IMR-90 (cell line): ENCODE measurements around the gene NPL. TPM values are rescaled to one million over a fixed set of nuclear protein-coding genes. Genes with fewer than 3 reads are reported as not detected.
A peak's percentile ranks its signal among the peaks of the same experiment; 100 is the strongest.

Source experiments
- ATAC-seq: fragments of 200-7000 bp; cut with Tn5 transposase; 2 replicates; pipeline ENCODE4 v1.9.1; 2020; ENCODE audit warnings: low read depth, mild to moderate bottlenecking, moderate library complexity
- BruUV-seq: library from RNA; stranded (reverse); fragments of 400-500 nt; replicated peaks from 2 replicates; lab custom pipeline; 2021; lab: Mats Ljungman, UMichigan
- CTCF ChIA-PET: fragments of 300-600 bp; formaldehyde crosslinking; extraction: SDS; loops from one replicate; lab custom pipeline; 2021; ENCODE audit warnings: antibody characterized with exemption; lab: Yijun Ruan, JAX
- POLR2A ChIA-PET: fragments of 300-600 bp; sonication (Branson Sonifier 250); formaldehyde crosslinking; loops from one replicate; lab custom pipeline; 2022; ENCODE audit warnings: antibody characterized with exemption; ENCODE audit not compliant: unreplicated experiment; lab: Charles Lee
- DNase-seq: peaks from one replicate; pipeline ENCODE4 v3.0.0; 2013
- H2AFZ ChIP-seq: replicated peaks from 2 replicates; pipeline ENCODE3; 2013; ENCODE audit warnings: low read length, mild to moderate bottlenecking; ENCODE audit not compliant: poor library complexity
- H2AK5ac ChIP-seq: 2 replicates; pipeline ENCODE4 v1.6.1; 2013; ENCODE audit warnings: low read depth, low read length, inconsistent platforms
- H2AK9ac ChIP-seq: replicated peaks from 2 replicates; pipeline ENCODE3; 2013; ENCODE audit warnings: mild to moderate bottlenecking, low read depth, low read length, moderate library complexity; ENCODE audit not compliant: poor library complexity
- H2BK120ac ChIP-seq: 2 replicates; pipeline ENCODE4 v1.6.1; 2013; ENCODE audit warnings: low read depth, low read length, inconsistent platforms
- H2BK15ac ChIP-seq: 3 replicates; pipeline ENCODE4 v1.6.1; 2013; ENCODE audit warnings: low read depth, low read length, inconsistent platforms
- H2BK20ac ChIP-seq: 2 replicates; pipeline ENCODE4 v1.6.1; 2013; ENCODE audit warnings: low read depth, mild to moderate bottlenecking, inconsistent platforms, low read length, moderate library complexity
- H2BK5ac ChIP-seq: 2 replicates; pipeline ENCODE4 v1.6.1; 2013; ENCODE audit warnings: mild to moderate bottlenecking, low read depth, low read length, inconsistent platforms; ENCODE audit not compliant: poor library complexity, severe bottlenecking
- H3K14ac ChIP-seq: replicated peaks from 2 replicates; pipeline ENCODE4 v1.6.1; 2013; ENCODE audit warnings: low read depth, low read length, inconsistent platforms
- H3K18ac ChIP-seq: 2 replicates; pipeline ENCODE4 v1.6.1; 2013; ENCODE audit warnings: low read depth, low read length, control low read depth
- H3K23ac ChIP-seq: 2 replicates; pipeline ENCODE4 v1.6.1; 2013; ENCODE audit warnings: low read depth, low read length, inconsistent platforms
- H3K27ac ChIP-seq: 2 replicates; pipeline ENCODE4 v1.5.1; 2013; ENCODE audit warnings: mild to moderate bottlenecking, control low read depth, low read length; ENCODE audit not compliant: insufficient read depth
- H3K27me3 ChIP-seq: 2 replicates; pipeline ENCODE4 v1.6.1; 2013; ENCODE audit warnings: low read length; ENCODE audit not compliant: control insufficient read depth, insufficient read depth
- H3K36me3 ChIP-seq: 2 replicates; pipeline ENCODE4 v1.6.1; 2013; ENCODE audit warnings: low read length, mixed read lengths; ENCODE audit not compliant: control insufficient read depth, insufficient read depth
- H3K4ac ChIP-seq: 2 replicates; pipeline ENCODE4 v1.6.1; 2013; ENCODE audit warnings: low read depth, low read length, inconsistent platforms
- H3K4me1 ChIP-seq: 2 replicates; pipeline ENCODE4 v1.6.1; 2013; ENCODE audit warnings: low read length, mixed read lengths; ENCODE audit not compliant: control insufficient read depth, insufficient read depth
- H3K4me2 ChIP-seq: 2 replicates; pipeline ENCODE4 v1.6.1; 2013; ENCODE audit warnings: low read depth, mild to moderate bottlenecking, control low read depth, low read length, moderate library complexity
- H3K4me3 ChIP-seq: 2 replicates; pipeline ENCODE4 v1.5.1; 2013; ENCODE audit warnings: low read depth, mild to moderate bottlenecking, control low read depth, low read length, moderate library complexity; ENCODE audit not compliant: insufficient read depth
- H3K56ac ChIP-seq: 2 replicates; pipeline ENCODE4 v1.6.1; 2013; ENCODE audit warnings: low read length, inconsistent platforms; ENCODE audit not compliant: insufficient read depth; ENCODE audit errors: extremely low read depth
- H3K79me1 ChIP-seq, 2 experiments: 2 replicates each; pipeline ENCODE4 v1.6.1; 2013; ENCODE audit warnings: low read length in 2 of 2, inconsistent platforms in 1 of 2, low read depth in 1 of 2
- H3K9ac ChIP-seq: 2 replicates; pipeline ENCODE4 v1.6.1; 2013; ENCODE audit warnings: low read depth, low read length, control low read depth
- H3K9me1 ChIP-seq: 2 replicates; pipeline ENCODE4 v1.6.1; 2013; ENCODE audit warnings: low read length, inconsistent platforms; ENCODE audit not compliant: insufficient read depth
- H3K9me3 ChIP-seq: 2 replicates; pipeline ENCODE4 v1.6.1; 2013; ENCODE audit warnings: low read length; ENCODE audit not compliant: control insufficient read depth, insufficient read depth
- H4K20me1 ChIP-seq: 2 replicates; pipeline ENCODE4 v1.6.1; 2013; ENCODE audit warnings: low read length, inconsistent platforms; ENCODE audit not compliant: insufficient read depth
- H4K5ac ChIP-seq: 2 replicates; pipeline ENCODE4 v1.6.1; 2013; ENCODE audit warnings: mild to moderate bottlenecking, low read depth, low read length, control low read depth
- H4K8ac ChIP-seq, 2 experiments: 2 replicates each; pipeline ENCODE4 v1.6.1; 2013; ENCODE audit warnings: low read depth in 2 of 2, low read length in 2 of 2, control low read depth in 1 of 2, inconsistent platforms in 1 of 2
- H4K91ac ChIP-seq: 2 replicates; pipeline ENCODE4 v1.6.1; 2013; ENCODE audit warnings: low read depth, low read length, inconsistent platforms; ENCODE audit not compliant: insufficient read depth
- CEBPB ChIP-seq: IDR thresholded peaks from 2 replicates; pipeline ENCODE4 v1.6.1; 2012; ENCODE audit warnings: low read depth, low read length, improper control_type of control experiment
- FOS ChIP-seq: fragments of 150-350 bp; IDR thresholded peaks from 2 replicates; pipeline ENCODE4 v1.6.1; 2016; ENCODE audit warnings: low read depth, low read length
- MAZ ChIP-seq: IDR thresholded peaks from 2 replicates; pipeline ENCODE4 v1.6.1; 2012; ENCODE audit warnings: low read depth, mild to moderate bottlenecking, low read length, improper control_type of control experiment, moderate library complexity, borderline replicate concordance
- RAD21 ChIP-seq: IDR thresholded peaks from 2 replicates; pipeline ENCODE4 v1.6.1; 2012; ENCODE audit warnings: low read length, improper control_type of control experiment
- RCOR1 ChIP-seq: IDR thresholded peaks from 2 replicates; pipeline ENCODE4 v1.6.1; 2012; ENCODE audit warnings: mild to moderate bottlenecking, low read length, improper control_type of control experiment; ENCODE audit not compliant: insufficient replicate concordance
- SMC3 ChIP-seq: fragments of 150-350 bp; IDR thresholded peaks from 2 replicates; pipeline ENCODE4 v1.6.1; 2016; ENCODE audit warnings: low read depth, mild to moderate bottlenecking, antibody characterized with exemption, low read length, moderate library complexity
- WGBS, 2 experiments: methylation state at CpG; one replicate each; pipeline versions ENCODE4 v1.1.5 to v1.1.7; 2013; ENCODE audit warnings: missing lambda C conversion rate in 2 of 2; ENCODE audit not compliant: insufficient read length in 1 of 2; ENCODE audit errors: extremely low coverage in 2 of 2; 5-methylcytosine and 5-hydroxymethylcytosine counted together
- dilution Hi-C: fragments of 300-500 bp; cut with HindIII; formaldehyde crosslinking; loops from one replicate; pipeline ENCODE4 v1.14.3; 2018; ENCODE audit warnings: low sequenced_read_pairs; ENCODE audit not compliant: unreplicated experiment
- in situ Hi-C: fragments of 300-500 bp; cut with MboI; formaldehyde crosslinking; loops from 3 replicates; pipeline ENCODE4 v1.14.3; 2019; ENCODE audit warnings: low sequenced_read_pairs, inconsistent platforms, mixed read lengths
- intact Hi-C: fragments of 100-400 bp; cut with micrococcal nuclease; formaldehyde crosslinking; loops from 2 replicates; pipeline ENCODE4 v1.10.0; 2022
- polyA plus RNA-seq, 3 experiments: library from polyadenylated mRNA; depleted of rRNA; stranded (reverse); fragments of >200 nt; gene quantifications; 2 replicates each; pipeline ENCODE4 v1.2.3, GENCODE V29; 2012; ENCODE audit warnings: low replicate concordance in 1 of 3
- total RNA-seq: library from RNA; depleted of rRNA; stranded (reverse); fragments of >200 nt; gene quantifications from 2 replicates; pipeline ENCODE4 v1.2.3, GENCODE V29; 2012
- TF ChIP-seq, protein P1 (sequence below): conservative IDR thresholded peaks from 2 replicates; pipeline ENCODE4 v1.5.1; 2012; ENCODE audit warnings: mild to moderate bottlenecking, low read depth, low read length, improper control_type of control experiment
- TF ChIP-seq, protein P2 (sequence below): fragments of 150-350 bp; IDR thresholded peaks from 2 replicates; pipeline ENCODE4 v1.6.1; 2016; ENCODE audit warnings: low read depth, mild to moderate bottlenecking, low read length, moderate library complexity, borderline replicate concordance

Gene NPL
- total and polyA plus RNA-seq, 2 of the 4 experiments (the other 2 are of a cell fraction) = 0.36 to 0.68 TPM

DNA sequence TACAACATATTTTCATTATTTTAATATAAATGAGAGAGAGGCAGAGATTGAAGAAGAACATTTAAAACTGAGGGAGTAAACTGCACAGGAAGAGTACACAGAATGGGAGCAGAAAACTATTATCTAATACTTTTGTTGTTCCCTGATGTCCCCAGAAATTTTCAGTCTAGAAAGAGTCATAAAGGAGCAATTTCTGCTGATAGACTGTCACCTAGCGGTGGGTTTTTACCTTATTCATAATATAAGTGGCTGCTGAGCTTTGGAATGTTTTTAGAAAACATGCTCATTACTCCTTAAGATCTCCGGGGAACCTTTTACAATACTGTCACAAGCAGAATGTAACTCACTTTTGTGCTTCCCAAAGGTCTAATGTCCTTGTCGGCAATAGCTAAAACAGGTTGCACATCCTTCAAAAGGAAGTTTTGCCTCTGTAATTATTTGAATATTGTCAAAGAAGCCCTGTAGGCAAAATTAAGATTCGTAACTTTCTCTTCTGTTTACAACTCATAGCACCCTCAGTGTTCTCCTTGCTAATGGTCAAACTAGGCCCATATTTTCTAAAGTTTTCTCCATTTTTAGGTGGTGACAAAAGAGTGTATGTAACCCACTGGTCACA, 4.9 kb upstream of the NPL start:
- H3K79me1 ChIP-seq = no peaks in the 10 kb centered on the region
- no peak overlapping the region for H4K5ac ChIP-seq
- no peak overlapping the region for H3K27ac ChIP-seq
- dilution Hi-C loops = no loop called here
- H3K9ac ChIP-seq = no peak overlapping the region
- no peak overlapping the region for H2BK15ac ChIP-seq
- H3K9me1 ChIP-seq = no peaks in the 10 kb centered on the region; the same call in 1 of the 2 replicates
- no peak overlapping the region for H4K8ac ChIP-seq
- in situ Hi-C loops = loop anchor here (5.0 to 25.0 kb wide), 3 partner anchors 187 to 697 kb away; no protein-coding TSS in a partner anchor
- H3K18ac ChIP-seq = no peak overlapping the region
- H3K9me3 ChIP-seq = no peaks in the 10 kb centered on the region
- ChIA-PET CTCF (interaction anchor here (0.5 to 7.4 kb wide), 11 partner anchors 45 to 1306 kb away, joined by 3 to 129 read pairs (median 3); partner anchors contain the start of gene RGS16), POLR2A (no interaction called here)
- TF ChIP-seq, protein P1, sequence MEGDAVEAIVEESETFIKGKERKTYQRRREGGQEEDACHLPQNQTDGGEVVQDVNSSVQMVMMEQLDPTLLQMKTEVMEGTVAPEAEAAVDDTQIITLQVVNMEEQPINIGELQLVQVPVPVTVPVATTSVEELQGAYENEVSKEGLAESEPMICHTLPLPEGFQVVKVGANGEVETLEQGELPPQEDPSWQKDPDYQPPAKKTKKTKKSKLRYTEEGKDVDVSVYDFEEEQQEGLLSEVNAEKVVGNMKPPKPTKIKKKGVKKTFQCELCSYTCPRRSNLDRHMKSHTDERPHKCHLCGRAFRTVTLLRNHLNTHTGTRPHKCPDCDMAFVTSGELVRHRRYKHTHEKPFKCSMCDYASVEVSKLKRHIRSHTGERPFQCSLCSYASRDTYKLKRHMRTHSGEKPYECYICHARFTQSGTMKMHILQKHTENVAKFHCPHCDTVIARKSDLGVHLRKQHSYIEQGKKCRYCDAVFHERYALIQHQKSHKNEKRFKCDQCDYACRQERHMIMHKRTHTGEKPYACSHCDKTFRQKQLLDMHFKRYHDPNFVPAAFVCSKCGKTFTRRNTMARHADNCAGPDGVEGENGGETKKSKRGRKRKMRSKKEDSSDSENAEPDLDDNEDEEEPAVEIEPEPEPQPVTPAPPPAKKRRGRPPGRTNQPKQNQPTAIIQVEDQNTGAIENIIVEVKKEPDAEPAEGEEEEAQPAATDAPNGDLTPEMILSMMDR = peak; percentile 95
- TF ChIP-seq SMC3 (peak; percentile 64), MAZ (no peak), RAD21 (peak; percentile 90), RCOR1 (no peak), FOS (no peak), CEBPB (no peak)
- TF ChIP-seq, protein P2, sequence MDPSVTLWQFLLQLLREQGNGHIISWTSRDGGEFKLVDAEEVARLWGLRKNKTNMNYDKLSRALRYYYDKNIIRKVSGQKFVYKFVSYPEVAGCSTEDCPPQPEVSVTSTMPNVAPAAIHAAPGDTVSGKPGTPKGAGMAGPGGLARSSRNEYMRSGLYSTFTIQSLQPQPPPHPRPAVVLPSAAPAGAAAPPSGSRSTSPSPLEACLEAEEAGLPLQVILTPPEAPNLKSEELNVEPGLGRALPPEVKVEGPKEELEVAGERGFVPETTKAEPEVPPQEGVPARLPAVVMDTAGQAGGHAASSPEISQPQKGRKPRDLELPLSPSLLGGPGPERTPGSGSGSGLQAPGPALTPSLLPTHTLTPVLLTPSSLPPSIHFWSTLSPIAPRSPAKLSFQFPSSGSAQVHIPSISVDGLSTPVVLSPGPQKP = no peak
- no TSS peak for BruUV-seq
- H2BK120ac ChIP-seq = no peak overlapping the region
- H3K27me3 ChIP-seq = peaks cover 21% of the 10 kb centered on the region
- no peak overlapping the region for H2BK5ac ChIP-seq
- DNase-seq = peak; percentile 50
- no peak overlapping the region for H3K23ac ChIP-seq
- ATAC-seq = peak; percentile 36; the same call in 1 of the 2 replicates
- intact Hi-C loops = loop anchor here (1.0 to 5.0 kb wide), 5 partner anchors 167 to 1307 kb away; no protein-coding TSS in a partner anchor
- no peak overlapping the region for H2BK20ac ChIP-seq
- no peaks in the 10 kb centered on the region for H4K20me1 ChIP-seq
- no peak overlapping the region for H3K4ac ChIP-seq
- no CpG with 5 or more reads among the region's 4 CpGs for WGBS, 2 experiments
- H3K4me2 ChIP-seq = no peak overlapping the region
- H3K4me3 ChIP-seq = no peak overlapping the region
- H2AFZ ChIP-seq = no peak overlapping the region
- H2AK9ac ChIP-seq = no peak overlapping the region
- no peaks in the 10 kb centered on the region for H3K36me3 ChIP-seq
- H3K14ac ChIP-seq = no peak overlapping the region
- H3K4me1 ChIP-seq = no peaks in the 10 kb centered on the region
- no peak overlapping the region for H3K56ac ChIP-seq
- H2AK5ac ChIP-seq = no peak overlapping the region
- no peak overlapping the region for H4K91ac ChIP-seq
